Progenitor cell of endocrine pancreas (in vitro differentiated cells): Measurements from ENCODE around the gene SLC35C1. TPM values are rescaled to one million over a fixed set of nuclear protein-coding genes. Genes with fewer than 3 reads are reported as not detected.
"Not testable (repeated sequence)": the region's sequence is repeated elsewhere in the genome, so short reads cannot be mapped to it uniquely, and the experiment has no call there.

Experiments used
- DNase-seq: peaks from one replicate; pipeline ENCODE4 v3.0.0; 2021; ENCODE audit warnings: low spot score; ENCODE audit not compliant: unreplicated experiment
- H3K27ac Mint-ChIP-seq: 2 replicates; pipeline ENCODE4 v1.8.0; 2021; ENCODE audit warnings: mild to moderate bottlenecking, moderate library complexity, mixed read lengths
- H3K27me3 Mint-ChIP-seq: 2 replicates; pipeline ENCODE4 v1.8.0; 2021; ENCODE audit warnings: mixed read lengths
- H3K36me3 Mint-ChIP-seq: 2 replicates; pipeline ENCODE4 v1.8.0; 2022; ENCODE audit warnings: mixed read lengths; ENCODE audit not compliant: insufficient read depth
- H3K4me1 Mint-ChIP-seq: 2 replicates; pipeline ENCODE4 v1.8.0; 2021; ENCODE audit warnings: low read depth, mixed read lengths
- H3K4me3 Mint-ChIP-seq: 2 replicates; pipeline ENCODE4 v1.8.0; 2021; ENCODE audit warnings: low read depth, mild to moderate bottlenecking, moderate library complexity, mixed read lengths
- H3K9me3 Mint-ChIP-seq: 2 replicates; pipeline ENCODE4 v1.8.0; 2021; ENCODE audit warnings: low read depth, mixed read lengths
- total RNA-seq: library from RNA; stranded (reverse); gene quantifications from 2 replicates; pipeline ENCODE4 v1.2.1, GENCODE V29; 2021
- TF ChIP-seq, protein P1 (sequence below): fragments of 200-600 bp; sonication (generic); IDR thresholded peaks from one replicate; pipeline ENCODE4 v1.5.0; 2021; ENCODE audit warnings: antibody characterized with exemption, mild to moderate bottlenecking; ENCODE audit not compliant: unreplicated experiment

SLC35C1 gene
- total RNA-seq, 1 donor from 2014 or later, result 14.0 TPM

DNA sequence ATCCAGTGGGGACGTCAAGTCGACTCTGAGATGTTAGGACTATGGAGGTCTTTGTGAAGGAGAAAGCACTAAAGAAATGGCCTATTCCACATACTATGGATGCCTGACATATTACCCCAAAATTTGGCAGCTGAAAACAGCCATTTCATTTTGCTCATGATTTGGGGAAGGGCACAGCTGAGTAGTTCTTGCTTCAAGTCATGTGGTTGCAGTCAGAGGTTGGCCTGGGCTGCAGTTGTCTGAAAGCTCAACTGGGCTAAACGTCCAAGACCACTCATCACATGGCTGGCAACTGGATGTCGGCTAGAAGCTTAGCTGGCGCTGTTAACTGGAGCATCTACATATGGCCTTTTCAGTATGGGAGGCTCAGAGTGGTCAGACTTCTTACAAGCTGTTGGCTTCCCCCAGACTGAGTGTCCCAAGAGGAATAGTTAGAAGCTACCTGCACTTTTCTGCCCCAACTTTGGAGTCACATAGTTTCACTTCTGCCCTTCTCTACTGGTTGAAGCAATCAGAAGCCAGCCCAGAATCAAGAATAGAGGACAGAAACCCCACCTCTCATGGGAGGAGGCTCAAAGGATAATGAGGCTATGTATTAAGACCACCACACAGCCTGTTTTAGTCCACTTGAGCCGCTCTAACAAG, 14.1 kb downstream of the SLC35C1 start:
- H3K4me3 Mint-ChIP-seq, result no peak overlapping the region
- H3K36me3 Mint-ChIP-seq, result no peaks in the 10 kb centered on the region
- H3K27ac Mint-ChIP-seq, result no peak overlapping the region
- H3K27me3 Mint-ChIP-seq, result no peaks in the 10 kb centered on the region
- TF ChIP-seq, protein P1, sequence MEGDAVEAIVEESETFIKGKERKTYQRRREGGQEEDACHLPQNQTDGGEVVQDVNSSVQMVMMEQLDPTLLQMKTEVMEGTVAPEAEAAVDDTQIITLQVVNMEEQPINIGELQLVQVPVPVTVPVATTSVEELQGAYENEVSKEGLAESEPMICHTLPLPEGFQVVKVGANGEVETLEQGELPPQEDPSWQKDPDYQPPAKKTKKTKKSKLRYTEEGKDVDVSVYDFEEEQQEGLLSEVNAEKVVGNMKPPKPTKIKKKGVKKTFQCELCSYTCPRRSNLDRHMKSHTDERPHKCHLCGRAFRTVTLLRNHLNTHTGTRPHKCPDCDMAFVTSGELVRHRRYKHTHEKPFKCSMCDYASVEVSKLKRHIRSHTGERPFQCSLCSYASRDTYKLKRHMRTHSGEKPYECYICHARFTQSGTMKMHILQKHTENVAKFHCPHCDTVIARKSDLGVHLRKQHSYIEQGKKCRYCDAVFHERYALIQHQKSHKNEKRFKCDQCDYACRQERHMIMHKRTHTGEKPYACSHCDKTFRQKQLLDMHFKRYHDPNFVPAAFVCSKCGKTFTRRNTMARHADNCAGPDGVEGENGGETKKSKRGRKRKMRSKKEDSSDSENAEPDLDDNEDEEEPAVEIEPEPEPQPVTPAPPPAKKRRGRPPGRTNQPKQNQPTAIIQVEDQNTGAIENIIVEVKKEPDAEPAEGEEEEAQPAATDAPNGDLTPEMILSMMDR, result no peak
- peaks cover 10% of the 10 kb centered on the region for H3K4me1 Mint-ChIP-seq
- DNase-seq, result no peak
- peaks cover 4% of the 10 kb centered on the region for H3K9me3 Mint-ChIP-seq

DNA sequence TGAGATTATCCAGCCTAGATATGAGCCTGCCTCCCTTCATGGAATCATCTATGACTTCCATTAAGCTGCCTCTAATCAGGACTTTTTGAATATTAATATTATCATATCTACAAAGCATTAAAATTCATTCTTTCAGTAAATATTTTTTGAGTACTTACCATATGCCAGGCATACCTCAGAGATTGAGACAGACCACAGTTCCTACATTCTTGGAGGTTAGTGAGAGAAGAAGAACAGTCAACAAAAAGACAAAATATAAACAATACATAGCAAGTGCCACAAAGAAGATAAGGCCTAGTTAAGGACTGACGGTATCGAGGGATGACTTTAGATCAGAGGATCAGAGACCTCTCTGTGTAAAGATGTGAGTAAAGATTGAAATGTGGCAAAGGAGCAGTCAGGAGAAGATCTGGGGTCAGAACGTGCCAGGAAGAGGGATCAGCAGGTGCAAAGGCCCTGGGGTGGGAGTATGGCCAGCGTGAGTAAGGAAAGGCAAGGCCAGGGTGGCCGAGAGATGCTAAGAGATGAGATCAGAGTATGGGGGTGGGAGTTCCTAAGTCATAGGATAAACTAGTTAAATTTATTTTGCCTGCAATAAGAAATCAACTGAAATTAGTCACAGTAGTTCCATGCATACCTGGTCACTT, 15.4 kb downstream of the SLC35C1 start:
- no peak overlapping the region for H3K4me3 Mint-ChIP-seq
- peaks cover 15% of the 10 kb centered on the region for H3K4me1 Mint-ChIP-seq
- no peaks in the 10 kb centered on the region for H3K27me3 Mint-ChIP-seq
- DNase-seq, result no peak
- H3K27ac Mint-ChIP-seq, result no peak overlapping the region
- peaks cover 4% of the 10 kb centered on the region for H3K9me3 Mint-ChIP-seq
- no peaks in the 10 kb centered on the region for H3K36me3 Mint-ChIP-seq
- TF ChIP-seq, protein P1, result no peak

DNA sequence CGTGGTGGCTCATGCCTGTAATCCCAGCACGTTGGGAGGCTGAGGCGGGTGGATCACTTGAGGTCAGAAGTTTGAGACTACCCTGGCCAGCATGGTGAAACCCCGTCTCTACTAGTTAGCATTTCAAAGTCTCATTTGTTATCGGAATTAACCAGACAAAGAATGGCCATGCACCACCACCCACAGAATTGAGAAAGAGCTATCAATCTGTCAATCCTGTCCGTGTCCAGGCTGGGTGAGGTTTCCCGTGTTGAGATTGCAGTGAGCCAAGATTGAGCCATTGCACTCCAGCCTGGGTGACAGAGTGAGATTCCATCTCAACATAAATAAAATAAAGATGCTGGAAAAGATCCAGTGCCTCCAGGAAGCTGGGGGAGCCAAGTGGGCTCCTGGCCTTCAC, 21.5 kb downstream of the SLC35C1 start:
- H3K9me3 Mint-ChIP-seq, H3K4me3 Mint-ChIP-seq, DNase-seq, H3K36me3 Mint-ChIP-seq, H3K27ac Mint-ChIP-seq: not testable (repeated sequence)
- Mint-ChIP-seq H3K27me3 (peaks cover 13% of the 10 kb centered on the region), H3K4me1 (peaks cover 16% of the 10 kb centered on the region)

DNA sequence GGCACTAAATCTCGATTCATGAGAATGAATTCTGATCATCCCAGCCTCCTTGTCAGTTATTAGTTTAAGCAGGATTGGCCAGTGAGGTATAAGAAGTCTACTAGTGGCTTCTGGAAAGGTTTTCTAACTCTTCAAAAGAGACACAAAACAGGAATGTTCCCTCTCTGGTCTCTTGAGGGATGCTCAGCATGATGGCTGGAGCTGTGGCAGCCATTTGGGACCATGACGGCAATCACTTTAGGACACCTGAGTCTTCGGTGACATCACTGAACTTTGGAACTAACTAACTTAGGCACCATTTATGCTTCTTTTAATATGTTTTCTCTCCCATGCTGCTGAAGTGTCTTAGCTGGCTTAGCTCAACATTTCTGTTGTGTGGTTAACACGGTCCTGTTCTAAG, 22.2 kb downstream of the SLC35C1 start:
- TF ChIP-seq, protein P1, result no peak
- Mint-ChIP-seq H3K27me3 (peaks cover 13% of the 10 kb centered on the region), H3K9me3 (no peaks in the 10 kb centered on the region), H3K4me1 (peaks cover 16% of the 10 kb centered on the region), H3K4me3 (no peak overlapping the region), H3K27ac (no peak overlapping the region), H3K36me3 (no peaks in the 10 kb centered on the region)
- DNase-seq, result no peak

DNA sequence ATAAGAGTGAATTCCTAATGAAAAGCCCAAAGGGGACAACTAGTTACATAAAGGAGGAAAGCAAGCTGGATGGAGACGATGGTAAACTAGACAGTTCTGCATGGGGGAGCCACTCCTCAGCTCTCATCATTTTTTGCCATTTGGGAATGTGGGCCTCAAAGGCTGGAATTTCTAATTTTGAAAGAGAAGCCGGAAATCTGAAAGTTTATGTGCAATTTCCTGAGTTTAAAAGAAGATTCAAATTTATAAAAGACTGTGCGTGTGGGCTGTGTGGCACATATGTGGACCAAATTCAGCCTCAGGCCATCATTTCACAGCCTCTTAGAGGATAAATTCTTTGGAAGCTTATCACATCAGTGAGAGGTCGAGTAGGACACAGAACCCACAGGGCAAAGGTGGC, 24.0 kb downstream of the SLC35C1 start:
- DNase-seq, result no peak
- Mint-ChIP-seq H3K4me1 (peaks cover 10% of the 10 kb centered on the region), H3K9me3 (no peaks in the 10 kb centered on the region), H3K27me3 (peaks cover 16% of the 10 kb centered on the region), H3K4me3 (no peak overlapping the region), H3K36me3 (no peaks in the 10 kb centered on the region), H3K27ac (no peak overlapping the region)
- TF ChIP-seq, protein P1, result no peak

DNA sequence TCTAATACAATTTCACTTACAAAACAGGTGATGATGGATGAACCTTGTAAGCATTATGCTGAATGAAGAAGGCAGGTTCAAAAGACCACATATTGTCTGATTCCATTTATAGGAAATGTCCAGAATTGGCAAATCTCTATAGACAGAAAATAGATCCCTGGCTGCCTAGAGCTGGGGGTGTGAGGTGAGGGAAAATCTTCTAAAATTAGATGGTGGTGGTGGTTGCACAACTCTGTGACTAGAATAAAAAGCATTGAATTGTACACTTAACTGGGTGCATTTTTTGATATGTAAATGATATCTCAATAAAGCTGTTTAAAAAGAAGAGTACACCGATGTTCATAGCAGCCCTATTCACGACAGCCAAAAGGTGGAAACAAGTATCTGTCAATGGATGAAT, 25.6 kb downstream of the SLC35C1 start:
- Mint-ChIP-seq H3K27me3 (peaks cover 16% of the 10 kb centered on the region), H3K9me3 (no peaks in the 10 kb centered on the region), H3K27ac (no peak overlapping the region), H3K4me1 (peaks cover 9% of the 10 kb centered on the region), H3K36me3 (no peaks in the 10 kb centered on the region), H3K4me3 (no peak overlapping the region)
- no peak for DNase-seq
- TF ChIP-seq, protein P1, result no peak
